Caco-2 (cell line): ENCODE data around the gene PIGS. TPM values are rescaled to one million over a fixed set of nuclear protein-coding genes. Genes with fewer than 3 reads are reported as not detected.

ENCODE experiments used
- BruUV-seq: library from RNA; stranded (reverse); fragments of 400-500 nt; replicated peaks from 2 replicates; lab custom pipeline; 2021; lab: Mats Ljungman, UMichigan
- CTCF ChIA-PET: fragments of 300-600 bp; sonication (Branson Sonifier 250); formaldehyde crosslinking; loops from one replicate; lab custom pipeline; 2022; ENCODE audit warnings: antibody characterized with exemption; lab: Charles Lee
- POLR2A ChIA-PET: fragments of 300-600 bp; sonication (Branson Sonifier 250); formaldehyde crosslinking; loops from one replicate; lab custom pipeline; 2022; ENCODE audit warnings: antibody characterized with exemption; lab: Charles Lee
- DNase-seq, 2 experiments: peaks; one replicate each; pipeline versions ENCODE4 v3.0.0 to v3.0.0-alpha.2; 2020 to 2022
- H3K27me3 ChIP-seq: replicated peaks from 2 replicates; pipeline ENCODE4 v1.6.0; 2011; ENCODE audit warnings: low read length; ENCODE audit not compliant: control insufficient read depth, insufficient read depth
- H3K36me3 ChIP-seq: 2 replicates; pipeline ENCODE4 v1.5.1; 2011; ENCODE audit warnings: low read length; ENCODE audit not compliant: control insufficient read depth, insufficient read depth
- H3K4me1 ChIP-seq: fragments of 250-450 bp; sonication (Bioruptor Pico); 2 replicates; pipeline ENCODE4 v1.5.1; 2020; ENCODE audit warnings: mild to moderate bottlenecking
- H3K4me3 ChIP-seq: 2 replicates; pipeline ENCODE4 v1.5.1; 2011; ENCODE audit warnings: low read depth, mild to moderate bottlenecking, control low read depth, low read length
- H3K9me3 ChIP-seq: fragments of 250-450 bp; sonication (Bioruptor Pico); 2 replicates; pipeline ENCODE4 v1.5.1; 2020; ENCODE audit warnings: mild to moderate bottlenecking, moderate library complexity
- H3K27ac Mint-ChIP-seq: one replicate; pipeline ENCODE4 v1.8.0; 2022; ENCODE audit warnings: mixed read lengths; ENCODE audit not compliant: unreplicated experiment
- H3K27me3 Mint-ChIP-seq: one replicate; pipeline ENCODE4 v1.8.0; 2022; ENCODE audit warnings: mixed read lengths; ENCODE audit not compliant: insufficient read depth, unreplicated experiment
- H3K36me3 Mint-ChIP-seq: one replicate; pipeline ENCODE4 v1.8.0; 2022; ENCODE audit warnings: mild to moderate bottlenecking, mixed read lengths; ENCODE audit not compliant: insufficient read depth, unreplicated experiment
- H3K4me1 Mint-ChIP-seq: one replicate; pipeline ENCODE4 v1.8.0; 2022; ENCODE audit warnings: low read depth, mixed read lengths; ENCODE audit not compliant: unreplicated experiment
- H3K4me3 Mint-ChIP-seq: one replicate; pipeline ENCODE4 v1.8.0; 2022; ENCODE audit warnings: mild to moderate bottlenecking, moderate library complexity, mixed read lengths; ENCODE audit not compliant: unreplicated experiment
- H3K9me3 Mint-ChIP-seq: one replicate; pipeline ENCODE4 v1.8.0; 2022; ENCODE audit warnings: mixed read lengths; ENCODE audit not compliant: unreplicated experiment
- CTCF ChIP-seq, 2 experiments: fragments of 200-600 bp in 1 of 2; IDR thresholded peaks; 1 replicate in 1 of 2; 2 replicates in 1 of 2; pipeline versions ENCODE4 v1.5.1 to v1.8.0; 2011 to 2022; ENCODE audit warnings: antibody characterized with exemption in 1 of 2, control low read depth in 1 of 2, inconsistent platforms in 1 of 2, low read depth in 1 of 2, low read length in 1 of 2, mild to moderate bottlenecking in 1 of 2, moderate library complexity in 1 of 2; ENCODE audit not compliant: insufficient read depth in 1 of 2, severe bottlenecking in 1 of 2, unreplicated experiment in 1 of 2
- intact Hi-C: fragments of 100-400 bp; cut with micrococcal nuclease; formaldehyde crosslinking; loops from one replicate; pipeline ENCODE4 v1.10.0; 2022; ENCODE audit not compliant: unreplicated experiment
- total RNA-seq: library from RNA; stranded (reverse); gene quantifications from 2 replicates; pipeline ENCODE4 v1.2.3, GENCODE V29; 2022

PIGS gene
- total RNA-seq, 1 experiment from 2014 or later: 99.6 TPM

- Mint-ChIP-seq H3K36me3 (no peaks in the 10 kb centered on the region), H3K4me1 (no peaks in the 10 kb centered on the region), H3K27ac (no peak overlapping the region), H3K9me3 (no peaks in the 10 kb centered on the region), H3K4me3 (no peak overlapping the region), H3K27me3 (no peaks in the 10 kb centered on the region)
- no peaks in the 10 kb centered on the region; the same call in 1 of the 2 replicates for H3K4me1 ChIP-seq
- no peaks in the 10 kb centered on the region for H3K9me3 ChIP-seq
- H3K27me3 ChIP-seq: no peaks in the 10 kb centered on the region
- no TSS peak for BruUV-seq
- H3K4me3 ChIP-seq: no peak overlapping the region
- DNase-seq: no peak
- ChIA-PET CTCF (interaction anchor here (1.2 kb wide), 1 partner anchor 39 kb away, joined by 3 read pairs; no protein-coding TSS in a partner anchor), POLR2A (no interaction called here)
- TF ChIP-seq CTCF (IDR thresholded peaks at IDR 0.05; ENCODE audit: insufficient read depth in 1 of 2, low read depth in 1 of 2, low read length in 1 of 2, severe bottlenecking in 1 of 2, unreplicated experiment in 1 of 2): no peak
- intact Hi-C loops: no loop called here
- no peaks in the 10 kb centered on the region for H3K36me3 ChIP-seq
Measured at GRCh38 chr17:28536532-28537218, 34.6 kb downstream of the PIGS start.

GRCh38 chr17:28534740-28535375, 36.5 kb downstream of the PIGS start:
- ChIA-PET CTCF (interaction anchor here (0.5 to 1.2 kb wide), 3 partner anchors 41 to 614 kb away, joined by 3 to 4 read pairs (median 3); no protein-coding TSS in a partner anchor), POLR2A (no interaction called here)
- TF ChIP-seq CTCF (IDR thresholded peaks at IDR 0.05; ENCODE audit: insufficient read depth in 1 of 2, low read depth in 1 of 2, low read length in 1 of 2, severe bottlenecking in 1 of 2, unreplicated experiment in 1 of 2): no peak
- Histone ChIP-seq H3K36me3 (no peaks in the 10 kb centered on the region), H3K27me3 (no peaks in the 10 kb centered on the region), H3K9me3 (no peaks in the 10 kb centered on the region), H3K4me1 (no peaks in the 10 kb centered on the region; the same call in 1 of the 2 replicates), H3K4me3 (no peak overlapping the region)
- Mint-ChIP-seq H3K27me3 (no peaks in the 10 kb centered on the region), H3K27ac (no peak overlapping the region), H3K36me3 (no peaks in the 10 kb centered on the region), H3K4me3 (no peak overlapping the region), H3K9me3 (no peaks in the 10 kb centered on the region), H3K4me1 (no peaks in the 10 kb centered on the region)
- no TSS peak for BruUV-seq
- intact Hi-C loops: no loop called here
- DNase-seq: no peak

- Histone ChIP-seq H3K36me3 (no peaks in the 10 kb centered on the region), H3K4me1 (no peaks in the 10 kb centered on the region; the same call in 1 of the 2 replicates), H3K4me3 (no peak overlapping the region), H3K9me3 (no peaks in the 10 kb centered on the region), H3K27me3 (no peaks in the 10 kb centered on the region)
- no peaks in the 10 kb centered on the region for H3K9me3 Mint-ChIP-seq
- DNase-seq: no peak
- H3K4me1 Mint-ChIP-seq: no peaks in the 10 kb centered on the region
- no peaks in the 10 kb centered on the region for H3K27me3 Mint-ChIP-seq
- ChIA-PET CTCF (interaction anchor here (0.5 kb wide), 1 partner anchor 103 kb away, joined by 7 read pairs; no protein-coding TSS in a partner anchor), POLR2A (no interaction called here)
- intact Hi-C loops: no loop called here
- H3K36me3 Mint-ChIP-seq: no peaks in the 10 kb centered on the region
- no peak overlapping the region for H3K4me3 Mint-ChIP-seq
- no peak for TF ChIP-seq CTCF (IDR thresholded peaks at IDR 0.05; ENCODE audit: insufficient read depth in 1 of 2, low read depth in 1 of 2, low read length in 1 of 2, severe bottlenecking in 1 of 2, unreplicated experiment in 1 of 2)
- BruUV-seq: no TSS peak
- no peak overlapping the region for H3K27ac Mint-ChIP-seq
Measured at GRCh38 chr17:28533091-28533807, 38.1 kb downstream of the PIGS start.
